ENCODE measurements around the gene RAB4B.
A peak's percentile ranks its signal among the peaks of the same experiment; 100 is the strongest.
"Not testable (repeated sequence)": the region's sequence is repeated elsewhere in the genome, so short reads cannot be mapped to it uniquely, and the experiment has no call there.

Gene RAB4B

GRCh38 chr19:40777937-40778705 is at the start of gene RAB4B:
Gene RAB4B, plus strand, starts transcription at chr19:40778247. Its CDS starts 129 bp downstream, at chr19:40778376.
- DNase-seq, result peak; percentile 100
- Mint-ChIP-seq H3K27ac (peak within 1 kb of the TSS; percentile 97), H3K36me3 (ENCODE audit: low read depth) (peaks cover 15% of the 10 kb centered on the region), H3K9me3 (no peaks in the 10 kb centered on the region), H3K4me3 (peak within 1 kb of the TSS; percentile 87), H3K27me3 (no peaks in the 10 kb centered on the region), H3K4me1 (ENCODE audit: low read depth) (peaks cover 58% of the 10 kb centered on the region)

GRCh38 chr19:40730065-40730464 is 48.0 kb upstream of the RAB4B start:
- DNase-seq; H3K4me3 Mint-ChIP-seq; H3K9me3 Mint-ChIP-seq; H3K27me3 Mint-ChIP-seq; H3K4me1 Mint-ChIP-seq (ENCODE audit: low read depth); H3K27ac Mint-ChIP-seq: not testable (repeated sequence)
- H3K36me3 Mint-ChIP-seq (ENCODE audit: low read depth), result peaks cover 83% of the 10 kb centered on the region

GRCh38 chr19:40732304-40732703 is 45.7 kb upstream of the RAB4B start:
- not testable (repeated sequence) for H3K27ac Mint-ChIP-seq; H3K4me1 Mint-ChIP-seq (ENCODE audit: low read depth)
- peaks cover 85% of the 10 kb centered on the region for H3K36me3 Mint-ChIP-seq (ENCODE audit: low read depth)

GRCh38 chr19:40733149-40733548 is 44.9 kb upstream of the RAB4B start:
- no peak overlapping the region for H3K27ac Mint-ChIP-seq

More at GRCh38 chr19:40732304-40732703, 45.7 kb upstream of the RAB4B start:
- not testable (repeated sequence) for H3K27me3 Mint-ChIP-seq, H3K4me3 Mint-ChIP-seq, H3K9me3 Mint-ChIP-seq, DNase-seq

GRCh38 chr19:40735013-40735771 is 42.9 kb upstream of the RAB4B start:
- Mint-ChIP-seq H3K36me3 (ENCODE audit: low read depth) (peaks cover 84% of the 10 kb centered on the region), H3K4me1 (ENCODE audit: low read depth) (no peaks in the 10 kb centered on the region), H3K27me3 (no peaks in the 10 kb centered on the region), H3K9me3 (no peaks in the 10 kb centered on the region), H3K27ac (no peak overlapping the region), H3K4me3 (no peak overlapping the region)
- no peak for DNase-seq

More at GRCh38 chr19:40733149-40733548, 44.9 kb upstream of the RAB4B start:
- DNase-seq, result no peak
- no peak overlapping the region for H3K4me3 Mint-ChIP-seq
- H3K9me3 Mint-ChIP-seq, result no peaks in the 10 kb centered on the region
- H3K36me3 Mint-ChIP-seq (ENCODE audit: low read depth), result peaks cover 83% of the 10 kb centered on the region
- H3K27me3 Mint-ChIP-seq, result no peaks in the 10 kb centered on the region
- H3K4me1 Mint-ChIP-seq (ENCODE audit: low read depth), result no peaks in the 10 kb centered on the region

GRCh38 chr19:40736661-40737060 is 41.4 kb upstream of the RAB4B start:
- Mint-ChIP-seq H3K36me3 (ENCODE audit: low read depth) (peaks cover 72% of the 10 kb centered on the region), H3K27ac (no peak overlapping the region), H3K4me3 (no peak overlapping the region), H3K9me3 (no peaks in the 10 kb centered on the region), H3K4me1 (ENCODE audit: low read depth) (no peaks in the 10 kb centered on the region), H3K27me3 (no peaks in the 10 kb centered on the region)
- no peak for DNase-seq

- H3K4me3 Mint-ChIP-seq, result no peak overlapping the region
- no peak overlapping the region for H3K27ac Mint-ChIP-seq
- no peaks in the 10 kb centered on the region for H3K9me3 Mint-ChIP-seq
- no peaks in the 10 kb centered on the region for H3K4me1 Mint-ChIP-seq (ENCODE audit: low read depth)
- H3K27me3 Mint-ChIP-seq, result no peaks in the 10 kb centered on the region
- no peak for DNase-seq
- peaks cover 69% of the 10 kb centered on the region for H3K36me3 Mint-ChIP-seq (ENCODE audit: low read depth)
Observed at GRCh38 chr19:40737102-40737644, 40.9 kb upstream of the RAB4B start.

GRCh38 chr19:40739030-40739839 is 38.8 kb upstream of the RAB4B start:
- Mint-ChIP-seq H3K27ac (no peak overlapping the region), H3K4me3 (no peak overlapping the region), H3K36me3 (ENCODE audit: low read depth) (peaks cover 50% of the 10 kb centered on the region), H3K9me3 (no peaks in the 10 kb centered on the region), H3K27me3 (no peaks in the 10 kb centered on the region), H3K4me1 (ENCODE audit: low read depth) (no peaks in the 10 kb centered on the region)
- no peak for DNase-seq

GRCh38 chr19:40739871-40740703 is 38.0 kb upstream of the RAB4B start:
- Mint-ChIP-seq H3K4me3 (no peak overlapping the region), H3K36me3 (ENCODE audit: low read depth) (peaks cover 42% of the 10 kb centered on the region), H3K27me3 (no peaks in the 10 kb centered on the region), H3K4me1 (ENCODE audit: low read depth) (no peaks in the 10 kb centered on the region), H3K27ac (no peak overlapping the region), H3K9me3 (no peaks in the 10 kb centered on the region)
- no peak for DNase-seq

GRCh38 chr19:40740747-40741146 is 37.3 kb upstream of the RAB4B start:
- H3K27me3 Mint-ChIP-seq, result no peaks in the 10 kb centered on the region
- H3K9me3 Mint-ChIP-seq, result no peaks in the 10 kb centered on the region
- no peak overlapping the region for H3K4me3 Mint-ChIP-seq
- no peaks in the 10 kb centered on the region for H3K4me1 Mint-ChIP-seq (ENCODE audit: low read depth)
- DNase-seq, result no peak
- H3K36me3 Mint-ChIP-seq (ENCODE audit: low read depth), result peaks cover 36% of the 10 kb centered on the region
- H3K27ac Mint-ChIP-seq, result no peak overlapping the region

- no peaks in the 10 kb centered on the region for H3K9me3 Mint-ChIP-seq
- H3K4me3 Mint-ChIP-seq, result no peak overlapping the region
- H3K27me3 Mint-ChIP-seq, result no peaks in the 10 kb centered on the region
- peaks cover 26% of the 10 kb centered on the region for H3K36me3 Mint-ChIP-seq (ENCODE audit: low read depth)
- no peaks in the 10 kb centered on the region for H3K4me1 Mint-ChIP-seq (ENCODE audit: low read depth)
- no peak for DNase-seq
- peak overlapping the region; percentile 29 for H3K27ac Mint-ChIP-seq
Observed at GRCh38 chr19:40741527-40742390, 36.3 kb upstream of the RAB4B start.

- H3K36me3 Mint-ChIP-seq (ENCODE audit: low read depth), result peaks cover 19% of the 10 kb centered on the region
Observed at GRCh38 chr19:40742477-40742876, 35.6 kb upstream of the RAB4B start.

GRCh38 chr19:40742886-40743285 is 35.2 kb upstream of the RAB4B start:
- H3K4me1 Mint-ChIP-seq (ENCODE audit: low read depth), result no peaks in the 10 kb centered on the region
- H3K36me3 Mint-ChIP-seq (ENCODE audit: low read depth), result peaks cover 17% of the 10 kb centered on the region

More at GRCh38 chr19:40742477-40742876, 35.6 kb upstream of the RAB4B start:
- Mint-ChIP-seq H3K4me3 (no peak overlapping the region), H3K4me1 (ENCODE audit: low read depth) (no peaks in the 10 kb centered on the region), H3K27ac (no peak overlapping the region), H3K27me3 (no peaks in the 10 kb centered on the region), H3K9me3 (no peaks in the 10 kb centered on the region)
- no peak for DNase-seq

More at GRCh38 chr19:40742886-40743285, 35.2 kb upstream of the RAB4B start:
- Mint-ChIP-seq H3K4me3 (no peak overlapping the region), H3K27me3 (no peaks in the 10 kb centered on the region), H3K27ac (no peak overlapping the region), H3K9me3 (no peaks in the 10 kb centered on the region)
- DNase-seq, result no peak
